Activated B cell treated with CpG ODN at 0.5 μM for 24 hours (primary cell): ENCODE data around the gene PLA2G6. TPM values are rescaled to one million over a fixed set of nuclear protein-coding genes. Genes with fewer than 3 reads are reported as not detected.

Source experiments
- ATAC-seq: fragments of 200-7000 bp; cut with Tn5 transposase; one replicate; pipeline ENCODE4 v1.10.0; 2021; ENCODE audit warnings: low read depth, mild to moderate bottlenecking, moderate library complexity
- CTCF ChIA-PET: fragments of 350-600 bp; sonication (Branson Sonifier 250); formaldehyde crosslinking; loops from one replicate; lab custom pipeline; 2021; ENCODE audit warnings: antibody characterized with exemption; lab: Charles Lee
- POLR2A ChIA-PET: fragments of 350-600 bp; sonication (Branson Sonifier 250); formaldehyde crosslinking; loops from one replicate; lab custom pipeline; 2021; ENCODE audit warnings: antibody characterized with exemption; lab: Charles Lee
- DNase-seq: peaks from one replicate; pipeline ENCODE4 v3.0.0; 2022
- H3K27ac Mint-ChIP-seq: one replicate; pipeline ENCODE4 v1.8.0; 2020; ENCODE audit warnings: mixed read lengths
- H3K27me3 Mint-ChIP-seq: one replicate; pipeline ENCODE4 v1.8.0; 2021; ENCODE audit warnings: mixed read lengths
- H3K36me3 Mint-ChIP-seq: one replicate; pipeline ENCODE4 v1.8.0; 2021; ENCODE audit warnings: low read depth, mixed read lengths
- H3K4me1 Mint-ChIP-seq: one replicate; pipeline ENCODE4 v1.8.0; 2021; ENCODE audit warnings: mixed read lengths
- H3K4me3 Mint-ChIP-seq: one replicate; pipeline ENCODE4 v1.8.0; 2020; ENCODE audit warnings: mild to moderate bottlenecking, mixed read lengths
- H3K9me3 Mint-ChIP-seq: one replicate; pipeline ENCODE4 v1.8.0; 2020; ENCODE audit warnings: mixed read lengths
- intact Hi-C: fragments of 100-400 bp; cut with micrococcal nuclease; formaldehyde crosslinking; loops from one replicate; pipeline ENCODE4 v1.15.1; 2024
- total RNA-seq: library from RNA; stranded (reverse); gene quantifications from 2 replicates; pipeline ENCODE4 v1.2.3, GENCODE V29; 2022
- TF ChIP-seq, protein P1 (sequence below): fragments of 200-600 bp; IDR thresholded peaks from one replicate; pipeline ENCODE4 v1.8.0; 2022; ENCODE audit warnings: antibody characterized with exemption, mild to moderate bottlenecking

Gene PLA2G6
- total RNA-seq, 1 donor from 2014 or later, result 64.0 TPM

GRCh38 chr22:38221908-38222796 is 40.5 kb upstream of the PLA2G6 start:
- Mint-ChIP-seq H3K4me3 (no peak overlapping the region), H3K27ac (no peak overlapping the region), H3K9me3 (no peaks in the 10 kb centered on the region), H3K36me3 (peaks cover 15% of the 10 kb centered on the region), H3K4me1 (peaks cover 5% of the 10 kb centered on the region), H3K27me3 (no peaks in the 10 kb centered on the region)
- intact Hi-C loops, result no loop called here
- no peak for ATAC-seq
- no peak for DNase-seq
- TF ChIP-seq, protein P1, sequence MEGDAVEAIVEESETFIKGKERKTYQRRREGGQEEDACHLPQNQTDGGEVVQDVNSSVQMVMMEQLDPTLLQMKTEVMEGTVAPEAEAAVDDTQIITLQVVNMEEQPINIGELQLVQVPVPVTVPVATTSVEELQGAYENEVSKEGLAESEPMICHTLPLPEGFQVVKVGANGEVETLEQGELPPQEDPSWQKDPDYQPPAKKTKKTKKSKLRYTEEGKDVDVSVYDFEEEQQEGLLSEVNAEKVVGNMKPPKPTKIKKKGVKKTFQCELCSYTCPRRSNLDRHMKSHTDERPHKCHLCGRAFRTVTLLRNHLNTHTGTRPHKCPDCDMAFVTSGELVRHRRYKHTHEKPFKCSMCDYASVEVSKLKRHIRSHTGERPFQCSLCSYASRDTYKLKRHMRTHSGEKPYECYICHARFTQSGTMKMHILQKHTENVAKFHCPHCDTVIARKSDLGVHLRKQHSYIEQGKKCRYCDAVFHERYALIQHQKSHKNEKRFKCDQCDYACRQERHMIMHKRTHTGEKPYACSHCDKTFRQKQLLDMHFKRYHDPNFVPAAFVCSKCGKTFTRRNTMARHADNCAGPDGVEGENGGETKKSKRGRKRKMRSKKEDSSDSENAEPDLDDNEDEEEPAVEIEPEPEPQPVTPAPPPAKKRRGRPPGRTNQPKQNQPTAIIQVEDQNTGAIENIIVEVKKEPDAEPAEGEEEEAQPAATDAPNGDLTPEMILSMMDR, result no peak
- POLR2A ChIA-PET, result no interaction called here
- CTCF ChIA-PET, result interaction anchor here (0.9 kb wide), 1 partner anchor 111 kb away, joined by 3 read pairs; no protein-coding TSS in a partner anchor

GRCh38 chr22:38221407-38221806 is 39.8 kb upstream of the PLA2G6 start:
- H3K36me3 Mint-ChIP-seq, result peaks cover 15% of the 10 kb centered on the region
- H3K27ac Mint-ChIP-seq, result no peak overlapping the region
- TF ChIP-seq, protein P1, result no peak
- CTCF ChIA-PET, result no interaction called here
- no peak overlapping the region for H3K4me3 Mint-ChIP-seq
- no peak for DNase-seq
- POLR2A ChIA-PET, result no interaction called here
- intact Hi-C loops, result no loop called here
- H3K4me1 Mint-ChIP-seq, result peaks cover 5% of the 10 kb centered on the region
- ATAC-seq, result no peak
- no peaks in the 10 kb centered on the region for H3K9me3 Mint-ChIP-seq
- H3K27me3 Mint-ChIP-seq, result no peaks in the 10 kb centered on the region

DNA sequence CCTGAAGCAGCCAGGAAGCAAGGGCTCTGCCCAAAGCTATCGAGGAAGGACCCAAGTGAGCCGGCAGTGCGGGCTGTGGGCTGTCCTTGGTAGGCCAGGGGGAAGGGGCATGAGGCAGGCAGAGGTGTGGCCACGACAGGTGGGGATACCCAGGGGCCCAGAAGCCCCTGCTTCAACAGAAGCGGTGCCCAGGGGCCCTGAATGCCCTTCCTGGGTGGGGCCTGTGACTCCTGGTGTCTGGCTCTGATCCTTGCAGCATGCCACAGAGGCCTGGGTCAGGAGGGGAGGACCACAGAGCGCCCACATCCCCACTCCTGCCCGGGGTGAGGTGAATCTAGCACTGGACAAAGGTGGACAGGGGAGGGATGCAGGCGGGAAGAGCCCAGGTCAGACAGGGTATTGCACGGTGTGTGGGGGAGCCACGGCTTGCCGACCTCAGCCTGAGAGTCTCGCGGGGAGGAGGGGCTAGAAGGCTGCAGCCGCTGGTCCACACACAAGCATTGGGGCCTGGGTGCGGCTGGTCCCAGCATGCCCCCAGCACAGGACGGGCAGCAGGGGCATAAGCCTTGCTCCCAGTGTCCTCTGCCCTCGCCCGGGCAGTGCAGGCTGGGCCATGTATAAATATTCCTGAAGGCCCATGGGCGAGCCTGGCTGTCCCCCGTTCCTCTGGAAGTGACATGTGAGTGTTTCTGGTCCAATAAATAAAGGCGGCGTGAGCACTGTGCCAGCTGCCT is 39.2 kb upstream of the PLA2G6 start:
- CTCF ChIA-PET, result no interaction called here
- Mint-ChIP-seq H3K36me3 (peaks cover 15% of the 10 kb centered on the region), H3K27ac (no peak overlapping the region), H3K27me3 (no peaks in the 10 kb centered on the region), H3K9me3 (no peaks in the 10 kb centered on the region), H3K4me1 (peaks cover 5% of the 10 kb centered on the region), H3K4me3 (no peak overlapping the region)
- intact Hi-C loops, result no loop called here
- no peak for ATAC-seq
- DNase-seq, result no peak
- POLR2A ChIA-PET, result no interaction called here
- TF ChIP-seq, protein P1, result no peak

DNA sequence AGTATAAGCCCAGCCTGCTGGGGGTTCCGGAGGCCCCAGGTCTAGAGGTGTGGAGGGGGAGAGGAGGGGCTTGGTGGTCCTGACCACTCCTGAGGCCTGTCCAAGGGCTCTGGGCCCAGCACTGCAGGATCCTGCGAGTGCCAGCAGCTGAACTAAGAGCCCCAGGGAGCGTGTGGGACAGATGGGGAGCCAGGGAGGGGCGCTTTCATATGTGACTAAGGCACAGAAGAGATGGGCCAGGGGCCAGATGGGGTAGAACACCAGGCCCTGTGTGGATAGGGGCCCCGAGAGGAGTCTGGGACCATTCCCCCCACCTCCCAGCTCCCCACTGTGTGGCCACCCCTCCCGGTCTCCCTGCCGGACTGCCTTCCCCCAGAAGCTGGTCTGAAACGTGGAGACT is 38.5 kb upstream of the PLA2G6 start:
- H3K36me3 Mint-ChIP-seq, result peaks cover 11% of the 10 kb centered on the region
- intact Hi-C loops, result no loop called here
- ATAC-seq (no peak), DNase-seq (no peak)
- TF ChIP-seq, protein P1, result no peak
- no peak overlapping the region for H3K27ac Mint-ChIP-seq
- ChIA-PET CTCF (no interaction called here), POLR2A (no interaction called here)
- no peaks in the 10 kb centered on the region for H3K9me3 Mint-ChIP-seq
- no peak overlapping the region for H3K4me3 Mint-ChIP-seq
- peaks cover 5% of the 10 kb centered on the region for H3K4me1 Mint-ChIP-seq
- H3K27me3 Mint-ChIP-seq, result no peaks in the 10 kb centered on the region

- Mint-ChIP-seq H3K9me3 (no peaks in the 10 kb centered on the region), H3K4me3 (no peak overlapping the region), H3K27me3 (no peaks in the 10 kb centered on the region), H3K4me1 (peaks cover 10% of the 10 kb centered on the region), H3K36me3 (peaks cover 8% of the 10 kb centered on the region), H3K27ac (no peak overlapping the region)
- intact Hi-C loops, result no loop called here
- no peak for DNase-seq
- TF ChIP-seq, protein P1, result no peak
- CTCF ChIA-PET, result no interaction called here
- no peak for ATAC-seq
- POLR2A ChIA-PET, result no interaction called here
Observed at GRCh38 chr22:38219632-38220031, 38.0 kb upstream of the PLA2G6 start.
